Stimulated activated naive CD4-positive, alpha-beta T cell treated with Interleukin-2 at 50 U/mL for 16 hours (primary cell): Measurements from ENCODE around the gene ZNF92.
"Not testable (repeated sequence)": the region's sequence is repeated elsewhere in the genome, so short reads cannot be mapped to it uniquely, and the experiment has no call there.

Experiments used
- DNase-seq: peaks from one replicate; lab custom pipeline; 2025; lab: John Stamatoyannopoulos, UW

ZNF92 gene

DNA sequence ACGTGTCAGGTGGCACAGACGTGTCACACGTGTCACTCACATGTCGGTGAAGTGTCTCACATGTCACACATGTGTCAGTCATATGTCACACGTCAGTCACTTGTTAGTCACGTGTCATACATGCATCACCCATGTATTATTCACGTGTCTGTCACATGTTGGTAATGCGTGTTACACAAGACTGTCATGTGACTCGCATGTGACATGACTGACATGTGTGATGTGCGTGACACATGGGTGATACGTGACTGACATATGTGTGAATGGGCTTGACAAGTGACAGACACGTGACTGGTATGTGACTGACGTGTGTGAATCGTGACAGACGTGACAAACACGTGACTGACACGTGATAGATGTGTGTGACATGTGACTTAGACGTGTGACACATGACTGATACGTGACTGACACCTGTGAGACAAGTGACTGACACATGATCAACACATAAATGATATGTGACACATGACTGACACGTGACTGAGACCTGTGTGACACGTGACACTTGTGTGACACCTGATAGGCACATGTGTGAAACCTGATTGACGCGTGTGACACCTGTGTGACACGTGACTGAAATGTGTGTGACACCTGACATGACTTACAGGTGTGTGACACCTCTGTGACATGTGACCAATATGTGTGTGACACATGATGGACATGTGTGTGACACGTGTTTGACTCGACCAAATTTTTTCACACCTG, 56.1 kb downstream of the ZNF92 start:
- no peak for DNase-seq

DNA sequence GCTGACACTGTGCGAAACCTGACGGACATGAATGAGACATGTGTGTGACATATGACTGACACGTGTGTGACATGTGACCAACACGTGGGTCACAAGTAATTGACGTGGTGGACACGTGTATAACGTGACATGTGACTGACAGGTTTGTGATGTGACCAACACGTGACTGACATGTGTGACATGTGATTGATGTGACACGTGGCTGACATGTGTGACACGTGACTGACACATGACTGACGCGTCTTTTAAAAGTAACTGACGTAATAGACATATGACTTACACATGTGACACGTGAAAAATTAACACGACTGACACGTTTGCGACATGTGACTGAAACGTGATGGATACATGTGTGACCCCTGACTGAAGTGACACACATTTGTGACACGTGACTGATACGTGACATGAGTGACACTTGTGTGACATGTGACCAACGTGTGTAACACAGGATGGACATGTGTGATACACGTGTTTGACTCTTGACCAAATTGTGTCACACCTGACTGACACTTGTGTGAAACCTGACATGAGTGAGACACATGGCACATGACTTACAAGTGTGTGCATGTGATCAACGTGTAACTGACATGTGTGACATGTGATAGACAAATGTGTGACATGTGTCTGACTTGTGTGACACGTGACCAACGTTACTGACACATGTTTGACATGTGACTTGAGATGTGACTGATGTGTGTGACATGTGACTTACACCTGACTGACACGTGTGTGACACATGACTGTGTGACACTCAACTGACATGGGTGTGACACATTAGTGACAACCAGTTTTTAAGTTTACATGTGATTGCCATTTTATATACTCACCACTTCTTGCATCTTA, 56.9 kb downstream of the ZNF92 start:
- no peak for DNase-seq

DNA sequence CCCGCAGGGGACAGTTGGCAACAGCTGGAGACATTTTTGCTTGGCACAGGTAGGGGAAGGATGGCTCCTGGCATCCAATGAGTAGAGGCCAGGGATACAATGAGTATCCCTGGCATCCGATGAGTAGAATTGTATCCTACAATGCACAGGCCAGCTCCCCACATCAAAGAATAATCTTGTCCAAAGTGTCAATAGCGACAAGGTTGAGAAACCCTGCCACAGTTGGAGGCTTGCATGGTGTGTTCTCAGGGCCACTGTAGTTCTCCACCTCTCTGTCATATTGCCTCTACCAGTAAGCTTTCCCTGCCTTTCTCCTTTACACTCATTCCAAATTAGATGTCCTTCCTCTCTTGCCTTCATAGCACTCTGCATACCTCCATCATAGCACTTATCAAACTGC, 60.7 kb downstream of the ZNF92 start:
- DNase-seq, result no peak

DNA sequence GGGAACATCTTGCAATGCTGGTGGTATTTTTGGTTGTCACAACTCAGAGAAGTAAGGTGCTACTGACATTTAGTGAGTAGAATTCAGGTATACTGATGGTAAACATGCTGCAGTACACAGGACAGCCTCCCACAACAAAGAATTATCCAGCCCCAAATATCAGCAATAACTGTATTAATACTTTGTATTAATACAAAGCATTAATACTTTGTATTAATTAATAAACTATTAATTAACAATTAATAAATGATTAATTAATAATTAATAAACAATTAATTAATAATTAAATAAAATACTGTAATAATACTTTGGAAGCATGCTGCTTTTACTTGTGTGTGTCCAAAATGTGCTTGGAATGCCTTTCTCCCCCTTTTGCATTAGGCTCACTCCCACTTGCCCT, 62.5 kb downstream of the ZNF92 start:
- no peak for DNase-seq

DNA sequence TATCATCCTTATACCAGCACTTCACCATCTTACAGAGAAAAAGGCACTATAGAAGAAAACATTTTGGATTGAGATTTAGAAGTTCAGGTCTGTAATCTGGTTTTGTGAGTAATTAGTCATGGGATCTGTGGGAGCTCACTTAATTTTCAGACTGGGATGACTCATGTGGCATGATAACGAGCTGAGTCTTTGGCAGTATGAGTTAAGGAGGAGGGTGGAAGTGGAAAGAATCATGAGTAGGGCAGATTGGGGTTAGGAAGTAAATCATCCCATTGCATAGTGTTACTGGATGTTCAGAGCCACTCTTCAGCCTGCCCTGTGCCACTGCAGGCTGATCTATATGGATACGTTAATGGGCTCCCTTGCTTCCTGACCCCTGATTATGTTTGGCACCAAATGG, 64.9 kb downstream of the ZNF92 start:
- DNase-seq, result no peak

DNA sequence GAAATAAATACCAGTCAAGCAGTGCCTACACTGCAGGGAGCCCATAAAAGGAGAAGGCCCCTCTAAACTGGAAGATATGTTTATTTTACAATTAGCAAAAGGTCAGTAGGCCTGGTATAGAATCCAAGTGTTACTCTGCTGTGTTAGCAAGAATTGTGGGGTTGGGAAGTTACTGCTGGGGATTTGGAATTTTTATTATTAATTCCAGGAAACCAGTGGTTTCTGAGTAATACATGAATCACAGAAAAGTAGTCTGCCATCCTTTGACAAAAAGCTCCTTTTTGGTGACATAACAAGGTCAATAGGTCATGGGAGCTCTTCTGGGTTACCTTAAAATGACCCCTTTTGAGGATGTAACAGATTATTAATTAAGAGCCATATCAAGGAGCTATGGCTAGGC, 67.4 kb downstream of the ZNF92 start:
- DNase-seq, result no peak

DNA sequence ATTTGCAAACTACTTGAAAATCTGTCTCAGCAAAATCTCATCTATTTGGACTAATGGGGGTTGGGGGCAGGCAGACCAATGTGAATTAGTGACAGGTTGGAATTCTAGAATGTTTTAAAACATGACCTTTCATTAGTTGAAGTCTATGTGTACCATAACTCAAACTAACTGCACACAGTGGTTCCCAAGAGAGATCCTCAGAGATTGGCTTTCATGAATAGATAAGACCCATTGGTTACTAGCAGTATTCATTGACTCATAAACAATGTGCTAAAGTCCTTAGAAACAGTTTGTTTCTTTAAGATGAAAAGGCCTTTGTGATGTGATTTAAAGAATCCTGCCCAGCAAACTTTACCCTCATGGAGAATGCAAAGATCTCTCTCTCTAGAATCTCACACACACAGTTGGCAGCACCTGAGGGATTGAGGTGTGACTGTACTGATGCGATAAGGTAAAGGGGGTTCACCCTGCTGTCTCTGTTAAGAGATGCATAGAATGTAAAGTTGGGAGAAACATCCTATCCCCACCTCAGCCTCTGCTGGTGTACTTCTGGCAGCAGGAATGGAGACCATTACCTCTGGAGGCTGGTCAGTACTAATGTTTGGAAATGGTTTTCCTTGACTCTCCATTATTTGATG, 70.7 kb downstream of the ZNF92 start:
- DNase-seq, result no peak

DNA sequence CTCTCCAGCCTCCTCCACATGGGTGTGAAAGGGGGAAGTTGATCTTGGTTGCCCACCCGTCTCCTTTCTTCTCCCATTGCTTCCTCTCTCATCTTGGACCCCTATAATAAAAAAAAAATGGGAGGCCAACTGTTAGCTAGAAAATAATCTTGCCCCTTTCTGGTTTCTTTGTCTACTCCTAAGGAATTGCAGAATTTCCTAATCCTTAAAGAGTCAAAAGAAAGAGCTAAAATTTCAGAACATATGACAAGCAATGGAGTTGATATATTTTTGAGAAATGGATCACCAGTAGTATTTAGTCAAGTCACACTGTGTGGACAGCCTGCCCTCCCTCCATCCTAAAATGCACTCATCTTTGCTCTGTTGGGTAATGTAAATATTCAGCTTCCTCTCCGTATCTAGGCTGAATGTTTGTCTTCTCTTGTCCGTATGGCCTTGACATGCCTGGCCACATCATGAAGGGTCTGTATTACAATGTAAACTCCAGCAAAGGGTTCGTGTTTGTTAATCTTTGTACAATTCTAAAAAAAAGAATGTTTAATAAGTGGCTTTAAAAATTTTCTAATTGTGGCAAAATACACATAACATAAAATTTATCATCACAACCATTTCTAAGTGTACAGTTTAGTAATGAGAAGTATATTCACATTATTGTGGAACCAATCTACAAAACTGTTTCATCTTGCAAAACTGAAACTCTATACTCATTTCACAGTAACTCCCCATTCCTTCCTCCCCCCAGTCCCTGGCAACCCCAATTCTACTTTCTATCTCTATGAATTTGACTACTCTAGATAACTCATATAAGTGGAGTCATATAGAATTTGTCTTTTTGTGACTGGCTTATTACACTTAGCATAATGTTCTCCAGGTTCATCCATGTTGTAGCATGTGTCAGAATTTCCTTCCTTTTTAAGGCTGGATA, 71.5 kb downstream of the ZNF92 start:
- no peak for DNase-seq

DNA sequence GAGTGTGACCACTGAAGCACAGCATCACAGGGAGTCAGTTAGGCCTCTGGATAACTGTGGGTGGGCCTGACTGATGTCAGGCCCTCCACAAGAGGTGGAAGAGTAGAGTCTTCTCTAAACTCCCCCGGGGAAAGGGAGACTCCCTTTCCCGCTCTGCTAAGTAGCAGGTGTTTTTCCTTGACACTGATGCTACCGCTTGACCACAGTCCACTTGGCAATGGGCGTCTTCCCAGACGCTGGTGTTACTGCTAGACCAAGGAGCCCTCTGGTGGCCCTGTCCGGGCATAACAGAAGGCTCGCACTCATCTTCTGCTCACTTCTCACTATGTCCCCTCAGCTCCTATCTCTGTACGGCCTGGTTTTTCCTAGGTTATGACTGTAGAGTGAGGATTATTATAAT, 73.4 kb downstream of the ZNF92 start:
- not testable (repeated sequence) for DNase-seq

DNA sequence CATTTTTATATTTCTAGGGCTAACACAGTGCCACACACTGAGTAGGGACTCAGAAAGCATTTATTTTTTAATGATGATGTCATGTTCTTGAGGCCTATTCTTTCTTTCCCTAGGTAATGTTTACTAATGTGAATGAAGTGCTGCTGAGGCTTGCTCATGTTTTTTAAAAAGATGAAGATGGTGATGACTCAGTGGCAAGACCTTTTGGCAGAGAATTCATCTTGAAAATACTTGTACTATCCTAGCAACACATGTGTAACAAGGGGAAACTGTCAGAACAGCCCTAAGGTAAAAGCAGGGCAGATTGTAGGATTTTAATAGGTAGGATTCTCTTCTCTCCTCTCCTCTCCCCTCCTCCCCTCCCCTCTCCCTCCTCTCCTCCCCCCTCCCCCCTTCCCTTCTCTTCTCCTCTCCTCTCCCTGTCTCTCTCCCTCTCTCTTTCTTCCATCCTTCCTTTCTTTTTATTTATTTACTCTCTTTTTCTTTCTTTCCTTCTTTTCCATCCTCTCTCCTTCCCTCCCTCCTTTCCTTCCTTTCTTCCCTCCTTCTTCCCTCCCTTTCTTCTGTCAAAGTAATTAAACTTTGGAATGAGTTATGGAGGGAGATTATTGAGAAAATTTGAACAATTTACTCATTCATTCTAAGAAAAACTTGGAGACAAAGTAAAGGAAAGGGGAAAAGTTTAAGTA, 75.3 kb downstream of the ZNF92 start:
- no peak for DNase-seq

DNA sequence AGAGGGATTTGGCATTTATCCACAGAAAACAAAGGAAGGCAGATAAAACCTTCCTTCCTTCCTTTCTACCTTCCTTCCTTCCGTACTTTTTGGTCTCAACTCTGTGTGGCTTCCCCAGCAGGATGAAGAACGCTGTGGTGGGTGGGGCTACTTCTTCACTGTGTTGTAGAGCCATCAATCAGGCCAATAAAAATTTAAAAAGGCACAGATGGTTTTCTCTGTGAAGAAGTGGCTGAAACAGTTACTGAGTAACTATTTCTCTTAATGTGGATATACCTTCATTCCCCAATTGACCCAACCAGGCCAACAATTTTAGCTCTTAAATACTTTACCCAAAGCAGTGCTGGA, 75.8 kb downstream of the ZNF92 start:
- DNase-seq, result no peak
